ENCODE results near the gene BMPR1B.

Gene BMPR1B

DNA sequence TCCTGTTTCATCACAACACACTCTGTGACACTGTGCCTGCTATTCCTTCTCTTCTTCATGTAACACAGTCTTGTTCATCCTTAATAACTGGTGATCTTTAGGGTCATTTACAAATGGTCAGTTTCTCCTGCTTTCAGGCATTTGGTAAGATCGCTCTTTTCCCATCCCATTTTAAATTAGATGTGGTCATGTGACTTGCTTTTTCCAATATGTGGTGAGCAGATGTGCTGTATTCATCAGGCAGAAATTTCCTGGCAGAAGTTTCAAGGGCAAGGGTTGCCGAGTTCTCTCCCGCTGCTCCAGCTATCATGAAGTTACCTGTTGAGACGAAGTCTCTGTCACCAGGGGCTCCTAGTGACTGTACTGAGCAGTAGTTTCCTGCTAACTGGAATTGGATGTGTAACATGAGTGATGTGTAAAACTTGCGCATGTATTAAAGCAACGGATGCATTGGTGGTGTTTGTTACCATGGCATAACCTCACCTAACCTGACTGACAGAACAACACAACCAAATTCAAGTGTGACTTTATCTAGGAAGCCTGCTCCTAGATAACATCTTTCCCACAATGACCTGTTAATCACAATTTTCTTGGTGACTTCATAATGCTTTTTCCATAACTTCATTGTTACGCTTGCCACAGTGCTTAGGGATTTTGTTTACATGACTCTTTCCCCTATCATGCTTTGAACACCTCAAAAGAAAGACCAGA lies 29.5 kb upstream of the BMPR1B start:
- Histone ChIP-seq H3K36me3 (ENCODE audit: control insufficient read depth, insufficient read depth, low read length) (no peaks in the 10 kb centered on the region), H3K27me3 (ENCODE audit: control insufficient read depth, insufficient read depth, low read length, poor library complexity, severe bottlenecking) (no peaks in the 10 kb centered on the region), H3K4me1 (ENCODE audit: control insufficient read depth, insufficient read depth, low read length) (no peaks in the 10 kb centered on the region), H3K9me3 (ENCODE audit: control insufficient read depth, low read length) (no peaks in the 10 kb centered on the region), H3K4me3 (ENCODE audit: insufficient read depth, low read depth, low read length) (no peak overlapping the region), H3K27ac (ENCODE audit: insufficient read depth, low read depth, low read length, poor library complexity, severe bottlenecking) (no peak overlapping the region)
- WGBS, 2 experiments, result 97% methylated on average over 6 to 7 of the region's 7 CpGs

DNA sequence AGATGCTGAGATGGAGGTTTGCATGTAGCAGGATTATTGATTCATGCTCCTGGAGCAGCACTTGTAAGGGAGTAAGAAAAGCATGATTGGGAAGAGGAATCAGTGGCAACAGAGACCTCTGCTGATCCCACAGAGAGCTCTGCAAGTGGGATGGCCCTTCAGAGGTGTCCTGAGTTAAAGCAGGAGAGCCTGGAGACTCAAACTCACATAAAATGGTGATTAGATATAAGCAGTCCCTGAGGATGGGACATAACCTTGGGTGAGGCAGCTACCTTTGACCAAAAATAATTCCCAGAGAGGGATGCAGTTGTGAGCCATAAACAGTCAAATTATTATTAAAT lies 25.4 kb upstream of the BMPR1B start:
- H3K4me3 ChIP-seq (ENCODE audit: insufficient read depth, low read depth, low read length), result no peak overlapping the region
- H3K4me1 ChIP-seq (ENCODE audit: control insufficient read depth, insufficient read depth, low read length), result no peaks in the 10 kb centered on the region
- H3K27me3 ChIP-seq (ENCODE audit: control insufficient read depth, insufficient read depth, low read length, poor library complexity, severe bottlenecking), result no peaks in the 10 kb centered on the region
- H3K27ac ChIP-seq (ENCODE audit: insufficient read depth, low read depth, low read length, poor library complexity, severe bottlenecking), result no peak overlapping the region
- no peaks in the 10 kb centered on the region for H3K9me3 ChIP-seq (ENCODE audit: control insufficient read depth, low read length)
- no peaks in the 10 kb centered on the region for H3K36me3 ChIP-seq (ENCODE audit: control insufficient read depth, insufficient read depth, low read length)

GRCh38 chr4:94739741-94740140 lies 18.0 kb upstream of the BMPR1B start:
- Histone ChIP-seq H3K4me3 (ENCODE audit: insufficient read depth, low read depth, low read length) (no peak overlapping the region), H3K4me1 (ENCODE audit: control insufficient read depth, insufficient read depth, low read length) (no peaks in the 10 kb centered on the region), H3K36me3 (ENCODE audit: control insufficient read depth, insufficient read depth, low read length) (no peaks in the 10 kb centered on the region), H3K9me3 (ENCODE audit: control insufficient read depth, low read length) (no peaks in the 10 kb centered on the region), H3K27me3 (ENCODE audit: control insufficient read depth, insufficient read depth, low read length, poor library complexity, severe bottlenecking) (no peaks in the 10 kb centered on the region), H3K27ac (ENCODE audit: insufficient read depth, low read depth, low read length, poor library complexity, severe bottlenecking) (no peak overlapping the region)
- 79 to 100% methylated on average over 4 to 6 of the region's 6 CpGs for WGBS, 2 experiments

- H3K27me3 ChIP-seq (ENCODE audit: control insufficient read depth, insufficient read depth, low read length, poor library complexity, severe bottlenecking), result no peaks in the 10 kb centered on the region
- no peaks in the 10 kb centered on the region for H3K36me3 ChIP-seq (ENCODE audit: control insufficient read depth, insufficient read depth, low read length)
- H3K4me1 ChIP-seq (ENCODE audit: control insufficient read depth, insufficient read depth, low read length), result no peaks in the 10 kb centered on the region
- H3K27ac ChIP-seq (ENCODE audit: insufficient read depth, low read depth, low read length, poor library complexity, severe bottlenecking), result no peak overlapping the region
- 100% methylated on average over 1 of the region's 1 CpG for WGBS, 2 experiments
- no peaks in the 10 kb centered on the region for H3K9me3 ChIP-seq (ENCODE audit: control insufficient read depth, low read length)
- H3K4me3 ChIP-seq (ENCODE audit: insufficient read depth, low read depth, low read length), result no peak overlapping the region
These were observed 16.5 kb upstream of the BMPR1B start for GRCh38 chr4:94741304-94741703.

DNA sequence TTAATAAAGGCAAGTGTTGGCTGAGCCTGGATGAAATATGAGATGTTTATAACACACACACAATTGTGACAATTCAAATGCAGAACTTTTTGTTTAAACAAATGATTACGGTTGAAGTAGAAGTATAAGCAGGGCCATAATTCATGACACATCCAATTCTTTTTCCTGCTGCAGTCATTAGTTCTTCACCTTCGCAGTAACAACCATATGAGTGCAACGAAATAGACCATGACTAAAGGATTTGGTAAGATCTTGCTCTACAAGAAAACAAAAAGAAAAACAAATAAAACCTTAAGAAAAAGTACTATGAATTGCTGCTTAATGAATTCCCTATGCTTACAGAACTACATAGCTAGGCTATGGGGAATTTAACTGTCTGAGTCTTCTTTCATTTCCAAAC lies 13.9 kb upstream of the BMPR1B start:
- 90 to 96% methylated on average over 3 of the region's 3 CpGs for WGBS, 2 experiments
- Histone ChIP-seq H3K36me3 (ENCODE audit: control insufficient read depth, insufficient read depth, low read length) (no peaks in the 10 kb centered on the region), H3K27me3 (ENCODE audit: control insufficient read depth, insufficient read depth, low read length, poor library complexity, severe bottlenecking) (no peaks in the 10 kb centered on the region), H3K9me3 (ENCODE audit: control insufficient read depth, low read length) (no peaks in the 10 kb centered on the region), H3K4me3 (ENCODE audit: insufficient read depth, low read depth, low read length) (no peak overlapping the region), H3K27ac (ENCODE audit: insufficient read depth, low read depth, low read length, poor library complexity, severe bottlenecking) (no peak overlapping the region), H3K4me1 (ENCODE audit: control insufficient read depth, insufficient read depth, low read length) (no peaks in the 10 kb centered on the region)

- H3K4me1 ChIP-seq (ENCODE audit: control insufficient read depth, insufficient read depth, low read length), result no peaks in the 10 kb centered on the region
- H3K27ac ChIP-seq (ENCODE audit: insufficient read depth, low read depth, low read length, poor library complexity, severe bottlenecking), result no peak overlapping the region
- no peak overlapping the region for H3K4me3 ChIP-seq (ENCODE audit: insufficient read depth, low read depth, low read length)
- no peaks in the 10 kb centered on the region for H3K27me3 ChIP-seq (ENCODE audit: control insufficient read depth, insufficient read depth, low read length, poor library complexity, severe bottlenecking)
- 100% methylated on average over 1 of the region's 1 CpG for WGBS, 2 experiments
- no peaks in the 10 kb centered on the region for H3K36me3 ChIP-seq (ENCODE audit: control insufficient read depth, insufficient read depth, low read length)
- no peaks in the 10 kb centered on the region for H3K9me3 ChIP-seq (ENCODE audit: control insufficient read depth, low read length)
These were observed 12.9 kb upstream of the BMPR1B start for GRCh38 chr4:94744850-94745249.

GRCh38 chr4:94746746-94747145 lies 11.0 kb upstream of the BMPR1B start:
- Histone ChIP-seq H3K9me3 (ENCODE audit: control insufficient read depth, low read length) (no peaks in the 10 kb centered on the region), H3K27me3 (ENCODE audit: control insufficient read depth, insufficient read depth, low read length, poor library complexity, severe bottlenecking) (no peaks in the 10 kb centered on the region), H3K27ac (ENCODE audit: insufficient read depth, low read depth, low read length, poor library complexity, severe bottlenecking) (no peak overlapping the region), H3K4me3 (ENCODE audit: insufficient read depth, low read depth, low read length) (no peak overlapping the region), H3K4me1 (ENCODE audit: control insufficient read depth, insufficient read depth, low read length) (no peaks in the 10 kb centered on the region), H3K36me3 (ENCODE audit: control insufficient read depth, insufficient read depth, low read length) (no peaks in the 10 kb centered on the region)
- WGBS, 2 experiments, result 77 to 81% methylated on average over 2 of the region's 3 CpGs

DNA sequence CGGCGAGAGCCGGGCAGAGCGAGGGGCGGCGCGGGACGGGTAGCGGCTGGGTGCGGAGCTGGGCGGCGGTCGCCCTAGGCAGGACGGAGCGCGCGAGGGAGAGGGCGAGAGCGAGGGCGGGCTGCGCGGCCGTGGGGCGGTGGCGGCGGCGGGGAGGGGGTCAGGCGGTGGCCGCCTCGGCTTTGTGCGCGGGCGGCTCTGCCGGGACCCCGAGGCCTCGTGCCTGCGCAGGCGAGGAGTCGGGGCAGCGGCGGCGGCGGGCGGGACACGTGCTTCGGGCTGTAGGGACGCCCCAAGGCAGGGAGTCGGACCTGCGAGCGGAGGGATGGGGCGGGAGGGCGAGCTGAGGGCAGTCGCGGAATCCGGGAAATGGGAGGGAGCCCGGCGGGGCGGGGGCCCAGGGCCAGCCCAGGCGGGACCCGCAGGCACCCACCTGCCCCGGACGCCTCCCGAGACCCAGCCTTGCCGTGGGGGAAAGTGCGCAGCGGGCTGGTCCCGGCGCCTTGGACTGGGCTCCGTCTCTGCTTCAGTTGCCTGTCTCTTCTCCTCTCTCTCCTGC lies 465 bp downstream of the BMPR1B start:
- Histone ChIP-seq H3K36me3 (ENCODE audit: control insufficient read depth, insufficient read depth, low read length) (no peaks in the 10 kb centered on the region), H3K4me3 (ENCODE audit: insufficient read depth, low read depth, low read length) (peak overlapping the region; percentile 58), H3K4me1 (ENCODE audit: control insufficient read depth, insufficient read depth, low read length) (no peaks in the 10 kb centered on the region), H3K9me3 (ENCODE audit: control insufficient read depth, low read length) (no peaks in the 10 kb centered on the region), H3K27me3 (ENCODE audit: control insufficient read depth, insufficient read depth, low read length, poor library complexity, severe bottlenecking) (peaks cover 57% of the 10 kb centered on the region), H3K27ac (ENCODE audit: insufficient read depth, low read depth, low read length, poor library complexity, severe bottlenecking) (no peak overlapping the region)
- WGBS, 2 experiments, result 0 to 1% methylated on average over 69 of the region's 69 CpGs

DNA sequence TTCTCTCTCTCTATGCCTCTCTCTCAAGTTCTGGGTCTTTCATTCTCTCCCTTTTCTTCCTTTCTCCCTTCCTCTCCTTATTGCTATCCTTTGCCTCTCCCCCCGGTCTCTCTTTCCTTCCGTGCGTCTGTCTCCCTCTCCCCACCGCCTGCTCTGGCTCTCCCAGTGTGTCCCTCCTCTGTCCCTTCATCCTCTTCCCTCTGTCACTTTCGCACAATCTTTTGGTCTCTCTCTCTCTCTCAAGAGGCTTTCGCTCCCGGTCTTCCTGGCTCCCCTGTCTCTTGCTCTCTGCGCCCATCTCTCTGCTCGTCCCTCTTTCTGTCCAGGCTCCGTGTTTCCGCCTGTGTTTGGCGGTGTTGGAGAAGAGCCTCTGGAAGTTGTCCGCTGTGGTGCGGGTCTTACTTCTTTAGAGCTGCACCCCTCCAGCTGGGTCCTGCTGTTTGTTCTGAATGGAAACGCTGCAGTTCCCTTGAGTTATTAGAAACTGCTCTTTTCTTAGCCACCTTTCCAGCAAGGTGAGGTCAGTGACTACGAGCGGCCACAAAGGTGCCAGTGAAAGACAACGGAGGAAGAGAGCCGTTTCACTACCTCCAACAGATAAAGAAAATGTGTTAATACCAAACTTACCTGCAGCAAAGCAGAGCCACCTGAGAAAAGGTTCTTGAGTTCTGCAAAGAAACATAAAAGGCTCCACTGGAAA lies 1.1 kb downstream of the BMPR1B start:
- H3K36me3 ChIP-seq (ENCODE audit: control insufficient read depth, insufficient read depth, low read length), result no peaks in the 10 kb centered on the region
- peaks cover 57% of the 10 kb centered on the region for H3K27me3 ChIP-seq (ENCODE audit: control insufficient read depth, insufficient read depth, low read length, poor library complexity, severe bottlenecking)
- no peaks in the 10 kb centered on the region for H3K9me3 ChIP-seq (ENCODE audit: control insufficient read depth, low read length)
- no peaks in the 10 kb centered on the region for H3K4me1 ChIP-seq (ENCODE audit: control insufficient read depth, insufficient read depth, low read length)
- peak overlapping the region; percentile 58 for H3K4me3 ChIP-seq (ENCODE audit: insufficient read depth, low read depth, low read length)
- no peak overlapping the region for H3K27ac ChIP-seq (ENCODE audit: insufficient read depth, low read depth, low read length, poor library complexity, severe bottlenecking)
- WGBS, 2 experiments, result 2 to 5% methylated on average over 19 of the region's 19 CpGs

GRCh38 chr4:94759767-94760211 lies 2.0 kb downstream of the BMPR1B start:
- no peaks in the 10 kb centered on the region for H3K9me3 ChIP-seq (ENCODE audit: control insufficient read depth, low read length)
- H3K36me3 ChIP-seq (ENCODE audit: control insufficient read depth, insufficient read depth, low read length), result no peaks in the 10 kb centered on the region
- H3K4me1 ChIP-seq (ENCODE audit: control insufficient read depth, insufficient read depth, low read length), result no peaks in the 10 kb centered on the region
- H3K27ac ChIP-seq (ENCODE audit: insufficient read depth, low read depth, low read length, poor library complexity, severe bottlenecking), result no peak overlapping the region
- 81 to 100% methylated on average over 1 of the region's 1 CpG for WGBS, 2 experiments
- H3K4me3 ChIP-seq (ENCODE audit: insufficient read depth, low read depth, low read length), result no peak overlapping the region
- peaks cover 57% of the 10 kb centered on the region for H3K27me3 ChIP-seq (ENCODE audit: control insufficient read depth, insufficient read depth, low read length, poor library complexity, severe bottlenecking)

All from ectodermal cell (in vitro differentiated cells).